Measurements from ENCODE around the gene TSGA10.

DNA sequence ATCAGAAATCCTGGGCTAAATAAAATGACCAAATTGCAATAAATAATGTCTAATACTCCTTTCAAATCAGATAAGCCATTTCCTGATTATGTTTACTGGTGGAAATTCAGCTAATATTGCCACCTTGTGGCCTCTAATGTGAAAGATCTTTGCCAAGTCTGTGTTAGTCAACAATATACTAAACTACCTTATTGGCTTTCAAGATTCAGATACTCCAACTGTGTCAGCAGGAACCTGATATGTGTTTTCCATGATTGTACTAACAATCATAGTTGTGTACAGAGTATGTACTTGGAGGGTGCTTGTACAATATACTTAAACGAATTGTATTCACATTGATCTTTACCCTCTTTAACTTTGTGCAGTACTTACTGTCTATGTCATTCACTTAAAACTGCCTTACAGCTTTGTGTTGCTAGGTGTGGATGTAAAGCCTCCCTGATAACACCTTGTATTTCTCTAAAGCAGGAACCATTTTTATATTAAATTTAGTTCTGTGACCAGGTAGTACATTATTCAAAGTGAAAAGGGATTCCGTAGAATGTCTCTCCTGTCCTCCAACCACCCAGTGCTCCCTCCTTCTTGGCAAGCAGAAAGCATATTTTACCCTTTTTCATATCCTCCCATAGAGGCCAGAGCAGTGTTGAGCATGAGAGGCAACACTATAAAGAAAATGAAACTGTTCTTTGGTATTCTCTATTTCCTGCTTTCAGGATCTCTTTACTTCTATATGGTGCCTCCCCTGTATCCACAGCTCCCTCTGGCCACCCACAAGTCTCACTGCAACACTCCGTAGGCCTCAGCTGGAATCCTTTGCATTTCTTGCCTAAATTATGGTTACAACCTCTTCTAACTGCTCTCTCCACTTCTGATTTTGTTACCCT lies 88.4 kb downstream of the TSGA10 start:
- TF ChIP-seq CTCF (IDR thresholded peaks at IDR 0.05 in 4 of 5, conservative IDR thresholded peaks at IDR 0.05 in 1 of 5) (peak in 3 of 5 experiments; percentile 9 to 35 (median 11)), POLR2A (IDR thresholded peaks at IDR 0.05) (no peak)

All from gastrocnemius medialis (tissue), 4 donors.